GM12891 (cell line): ENCODE data around the gene DOC2A.

Source experiments
- POLR2A ChIP-seq: IDR thresholded peaks from 2 replicates; pipeline ENCODE4 v1.6.1; 2011; ENCODE audit warnings: low read depth, low read length, control low read depth
- POLR2AphosphoS5 ChIP-seq: IDR thresholded peaks from 2 replicates; pipeline ENCODE4 v1.6.1; 2011; ENCODE audit warnings: low read depth, low read length, control low read depth
- POU2F2 ChIP-seq: IDR thresholded peaks from 2 replicates; pipeline ENCODE4 v1.6.1; 2011; ENCODE audit warnings: low read depth, mild to moderate bottlenecking, control low read depth, low read length, moderate library complexity
- SPI1 ChIP-seq: IDR thresholded peaks from 2 replicates; pipeline ENCODE4 v1.6.1; 2011; ENCODE audit warnings: low read depth, low read length, control low read depth
- TAF1 ChIP-seq: IDR thresholded peaks from 2 replicates; pipeline ENCODE4 v1.6.1; 2011; ENCODE audit warnings: low read depth, low read length, control low read depth

GRCh38 chr16:29991571-29991904 is 19.3 kb downstream of the DOC2A start:
- TF ChIP-seq SPI1 (no peak), POLR2AphosphoS5 (no peak), POLR2A (no peak), TAF1 (no peak), POU2F2 (no peak)
